Ecto neural progenitor cell (in vitro differentiated cells): Measurements from ENCODE around the gene TRIM60.
"Not testable (repeated sequence)": the region's sequence is repeated elsewhere in the genome, so short reads cannot be mapped to it uniquely, and the experiment has no call there.

ENCODE experiments used
- DNase-seq: peaks from one replicate; pipeline ENCODE4 v3.0.0-alpha.2; 2018; ENCODE audit warnings: low spot score

TRIM60 gene

DNA sequence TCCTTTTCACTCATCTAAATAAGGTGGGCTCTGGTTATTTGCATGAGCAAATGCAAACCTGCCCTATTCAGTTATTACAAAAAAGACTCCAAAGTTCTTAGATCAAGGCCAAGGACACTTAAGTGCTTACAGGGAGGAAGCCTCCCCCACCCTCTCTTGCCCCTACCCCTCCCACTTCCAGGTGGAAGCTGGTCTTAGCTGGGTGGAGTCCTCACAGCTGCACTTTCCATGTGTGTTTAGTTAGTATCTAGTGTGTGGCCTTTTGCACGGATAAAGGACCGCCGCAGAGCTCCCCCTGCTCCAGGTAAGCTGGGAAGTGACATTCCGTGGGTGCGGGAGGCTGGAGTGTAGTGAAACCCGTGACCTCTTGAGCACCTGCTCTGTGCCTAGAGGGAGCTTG, 21.8 kb downstream of the TRIM60 start, which contains the start of gene TRIM75:
Gene TRIM75, plus strand, starts transcription at position 222 of the 400 bp plus-strand sequence. CDS start 5,282 bp downstream, outside the sequence.
- no peak for DNase-seq

DNA sequence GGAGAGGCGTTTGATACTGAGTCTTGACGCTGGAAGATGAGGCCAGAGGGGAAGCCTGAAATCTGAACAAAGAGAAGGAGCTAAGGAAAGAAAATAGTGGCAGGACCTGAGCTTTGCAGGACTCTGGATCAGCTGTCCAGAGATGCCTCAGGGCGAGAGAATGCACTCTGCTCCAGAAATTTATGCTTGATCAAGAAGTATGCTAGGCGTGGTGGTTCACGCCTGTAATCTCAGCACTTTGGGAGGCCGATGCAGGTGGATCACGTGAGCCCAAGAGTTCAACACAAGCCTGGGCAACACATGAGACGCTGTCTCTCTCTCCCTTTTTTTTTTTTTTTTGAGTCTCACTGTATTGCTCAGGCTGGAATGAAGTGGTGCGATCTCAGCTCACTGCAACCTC, 23.8 kb downstream of the TRIM60 start:
- DNase-seq: no peak

DNA sequence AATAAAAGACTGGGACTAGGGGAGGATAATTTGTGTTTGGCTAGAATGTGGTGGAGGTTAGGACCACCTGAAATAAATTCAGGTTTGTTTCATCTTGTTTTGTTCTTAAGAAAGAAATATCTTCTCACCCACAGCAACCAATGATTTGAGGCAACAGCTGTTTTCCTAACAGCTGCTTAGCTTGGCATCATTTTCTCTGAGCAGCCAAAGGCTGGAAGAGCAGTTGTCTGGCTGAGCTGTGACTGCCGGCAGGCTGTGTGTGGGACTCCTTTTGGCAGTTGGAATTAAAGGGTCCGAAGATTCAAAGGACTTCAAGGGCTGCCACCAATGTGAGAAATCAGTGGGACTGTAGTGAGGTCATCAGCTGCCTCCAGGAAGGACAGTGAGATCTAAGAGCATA, 26.9 kb downstream of the TRIM60 start:
- DNase-seq: no peak

DNA sequence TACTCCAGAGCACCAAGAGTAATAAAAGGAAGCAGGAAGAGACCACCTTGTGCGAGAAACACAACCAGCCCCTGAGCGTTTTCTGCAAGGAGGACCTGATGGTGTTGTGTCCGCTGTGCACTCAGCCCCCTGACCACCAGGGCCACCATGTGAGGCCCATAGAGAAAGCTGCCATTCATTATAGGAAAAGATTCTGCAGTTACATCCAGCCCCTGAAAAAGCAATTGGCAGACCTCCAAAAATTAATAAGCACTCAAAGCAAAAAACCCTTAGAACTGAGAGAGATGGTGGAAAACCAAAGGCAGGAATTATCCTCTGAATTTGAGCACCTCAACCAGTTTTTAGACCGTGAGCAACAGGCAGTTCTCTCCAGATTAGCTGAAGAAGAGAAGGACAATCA, 27.6 kb downstream of the TRIM60 start:
- no peak for DNase-seq

DNA sequence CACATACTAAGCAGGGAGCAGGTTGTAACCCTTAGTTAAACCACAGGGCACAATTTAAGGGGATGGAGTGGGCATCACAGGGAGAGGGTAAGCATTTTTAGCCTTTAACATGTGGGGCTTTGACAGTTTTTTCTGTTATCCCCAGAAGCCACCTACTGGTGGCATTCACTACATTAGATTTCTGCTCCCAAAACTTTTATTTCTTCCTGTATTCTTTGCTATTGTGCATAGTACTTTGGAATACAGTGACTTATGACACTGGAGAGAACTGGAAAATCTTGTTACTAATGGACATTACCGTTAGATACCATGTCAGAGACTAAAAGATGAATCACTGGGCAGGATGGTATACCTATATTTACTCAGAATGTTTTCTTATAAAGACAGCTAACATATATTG, 29.1 kb downstream of the TRIM60 start:
- DNase-seq: no peak

DNA sequence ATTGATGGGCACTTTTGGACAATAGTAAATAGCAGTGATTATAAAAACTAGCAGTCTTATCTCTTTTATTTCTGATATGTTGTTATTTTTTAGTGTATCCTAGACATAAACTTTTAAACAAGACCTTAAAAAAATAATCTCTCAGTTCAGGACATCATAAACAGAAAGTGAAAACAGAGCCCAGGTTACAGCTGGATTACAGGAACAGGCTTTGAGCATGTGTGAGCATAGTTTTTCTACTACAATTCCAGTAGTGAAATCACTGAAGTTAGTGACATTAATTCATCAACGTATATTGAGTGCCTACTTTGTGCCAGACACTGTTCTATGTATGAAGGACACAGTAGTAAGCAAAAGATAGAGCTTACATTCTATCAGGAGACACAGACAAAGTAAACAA, 38.8 kb downstream of the TRIM60 start:
- DNase-seq: no peak

DNA sequence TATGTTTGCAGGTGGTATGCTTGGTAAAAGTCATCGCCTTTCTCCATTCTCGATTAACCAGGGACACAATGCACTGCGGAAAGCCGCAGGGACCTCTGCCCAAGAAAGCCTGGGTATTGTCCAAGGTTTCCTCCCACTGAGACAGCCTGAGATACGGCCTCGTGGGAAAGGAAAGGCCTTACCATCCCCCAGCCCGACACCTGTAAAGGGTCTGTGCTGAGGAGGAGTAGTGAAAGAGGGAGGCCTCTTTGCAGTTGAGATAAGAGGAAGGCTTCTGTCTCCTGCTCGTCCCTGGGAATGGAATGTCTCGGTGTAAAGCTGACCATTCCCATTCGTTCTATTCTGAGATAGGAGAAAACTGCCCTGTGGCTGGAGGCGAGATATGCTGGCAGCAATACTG, 41.5 kb downstream of the TRIM60 start:
- not testable (repeated sequence) for DNase-seq

DNA sequence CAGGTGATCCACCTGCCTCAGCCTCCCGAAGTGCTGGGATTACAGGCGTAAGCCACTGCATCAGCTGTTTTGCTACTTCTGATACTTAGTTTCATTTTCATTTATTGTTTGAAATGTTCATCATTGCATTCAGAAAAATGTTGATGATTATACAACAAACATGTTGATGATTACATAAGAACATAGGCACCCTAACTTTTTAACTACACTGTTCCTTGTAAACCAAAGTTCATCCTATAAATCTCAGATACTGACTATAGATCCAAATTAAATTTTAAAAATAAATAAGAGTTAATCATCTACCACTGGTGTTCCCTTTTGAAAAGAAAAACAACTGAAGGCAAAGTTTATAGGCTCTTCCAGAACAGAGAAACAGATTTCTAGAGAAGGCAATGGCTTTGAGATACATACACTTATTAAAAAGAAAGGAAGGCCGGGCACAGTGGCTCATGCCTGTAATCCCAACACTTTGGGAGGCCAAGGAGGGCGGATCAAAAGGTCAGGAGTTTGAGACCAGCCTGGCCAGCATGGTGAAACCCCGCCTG, 45.3 kb downstream of the TRIM60 start:
- no peak for DNase-seq

DNA sequence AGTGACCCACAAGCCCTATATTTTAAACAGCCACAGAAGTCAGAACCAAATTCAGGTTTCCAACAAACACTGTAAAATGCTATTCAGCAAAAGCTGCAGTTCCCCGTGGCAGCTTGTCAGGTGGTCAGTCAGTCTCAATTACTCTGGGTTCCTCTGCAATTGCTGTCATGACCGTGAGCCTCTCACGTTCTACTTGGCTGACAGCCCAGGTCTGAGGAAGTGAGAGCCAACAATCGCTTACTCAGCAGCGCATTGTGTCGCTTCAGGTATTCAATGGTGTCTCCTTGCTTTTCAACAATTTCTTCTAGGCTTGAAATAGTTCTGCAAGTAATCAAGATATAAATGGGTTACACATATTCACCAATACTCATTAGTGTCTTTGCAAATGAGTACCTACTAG, 47.7 kb downstream of the TRIM60 start:
- no peak for DNase-seq

DNA sequence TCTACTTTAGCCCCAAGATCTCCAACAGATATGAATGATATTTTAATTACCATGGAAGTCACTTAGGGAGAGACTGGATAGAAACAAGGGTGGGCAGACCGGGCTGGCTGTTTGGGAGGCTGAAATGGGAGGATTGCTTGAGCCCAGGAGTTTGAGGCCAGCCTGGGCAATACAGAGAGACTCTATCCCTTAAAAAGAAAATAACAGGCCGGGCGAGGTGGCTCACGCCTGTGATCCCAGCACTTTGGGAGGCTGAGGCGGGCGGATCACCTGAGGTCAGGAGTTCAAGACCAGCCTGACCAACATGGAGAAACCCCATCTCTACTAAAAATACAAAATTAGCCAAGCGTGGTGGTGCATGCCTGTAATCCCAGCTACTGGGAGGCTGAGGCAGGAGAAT, 53.0 kb downstream of the TRIM60 start:
- DNase-seq: not testable (repeated sequence)

DNA sequence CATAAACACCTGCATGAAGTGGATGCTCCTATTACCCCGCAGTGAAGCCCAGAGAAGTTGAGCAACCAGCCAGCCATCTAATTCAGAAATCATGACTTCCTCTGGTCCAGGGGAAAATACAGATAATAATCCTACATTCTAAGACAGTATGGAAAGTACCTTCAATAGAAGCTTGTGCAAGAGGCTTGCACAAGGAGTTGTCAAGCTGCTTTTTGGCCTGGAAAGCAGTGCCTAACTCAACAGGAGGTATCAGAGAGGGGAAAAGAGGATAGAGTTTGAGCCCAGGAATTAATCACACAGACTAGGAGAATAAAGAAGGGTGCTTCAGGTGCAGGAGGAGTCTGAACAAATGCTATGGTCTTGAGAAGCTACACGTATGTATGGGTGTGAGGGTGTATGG, 54.1 kb downstream of the TRIM60 start:
- no peak for DNase-seq

DNA sequence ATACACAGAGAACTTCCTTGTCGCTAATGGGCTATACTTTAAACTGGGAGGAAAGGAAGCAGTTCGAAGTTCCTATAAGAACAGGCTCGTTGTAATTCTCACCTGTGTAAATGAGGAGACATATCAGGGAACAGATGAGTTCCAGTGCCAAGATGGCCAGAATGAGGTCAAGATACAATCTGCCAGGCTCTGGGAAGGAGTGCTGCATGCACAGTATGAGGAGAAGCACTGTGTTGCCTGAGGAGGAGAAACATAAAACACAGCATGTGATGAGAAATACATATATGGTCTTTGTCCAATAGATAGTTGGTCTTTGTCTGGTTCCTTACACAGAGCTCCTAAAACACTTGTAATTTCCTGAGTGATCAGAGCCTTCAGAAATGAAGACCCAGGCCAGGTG, 56.6 kb downstream of the TRIM60 start:
- DNase-seq: no peak
